Uterus (tissue), 4 donors: ENCODE data around the gene CYP4F2. TPM values are rescaled to one million over a fixed set of nuclear protein-coding genes. Genes with fewer than 3 reads are reported as not detected.
"Not testable (repeated sequence)": the region's sequence is repeated elsewhere in the genome, so short reads cannot be mapped to it uniquely, and the experiment has no call there.

Experiments
- DNase-seq, 2 donors: peaks; one replicate each; pipeline ENCODE4 v3.0.0-alpha.2; 2019 to 2020
- H3K27ac ChIP-seq, 2 donors: fragments of 200-600 bp; sonication (generic); 1 replicate in 1 of 2; 2 replicates in 1 of 2; pipeline ENCODE4 v1.5.1; 2016 to 2018
- H3K27me3 ChIP-seq, 2 donors: fragments of 200-600 bp; sonication (generic); one replicate each; pipeline ENCODE4 v1.5.1; 2018 to 2019; ENCODE audit warnings: control low read depth in 1 of 2
- H3K36me3 ChIP-seq, 2 donors: fragments of 200-600 bp; sonication (generic); one replicate each; pipeline ENCODE4 v1.5.1; 2019; ENCODE audit warnings: control low read depth in 1 of 2
- H3K4me1 ChIP-seq, 2 donors: fragments of 200-600 bp; sonication (generic); one replicate each; pipeline ENCODE4 v1.5.1; 2018 to 2019; ENCODE audit warnings: control low read depth in 1 of 2
- H3K4me3 ChIP-seq, 2 donors: fragments of 200-600 bp; sonication (generic); 1 replicate in 1 of 2; 2 replicates in 1 of 2; pipeline ENCODE4 v1.5.1; 2018 to 2019; ENCODE audit warnings: mild to moderate bottlenecking in 1 of 2
- H3K9me3 ChIP-seq, 2 donors: fragments of 200-600 bp; sonication (generic); one replicate each; pipeline ENCODE4 v1.5.1; 2019; ENCODE audit warnings: control low read depth in 1 of 2
- POLR2A ChIP-seq, 2 donors: fragments of 450-650 bp; IDR thresholded peaks; one replicate each; pipeline ENCODE4 v1.6.1; 2016; ENCODE audit warnings: antibody characterized with exemption in 2 of 2, mild to moderate bottlenecking in 1 of 2, moderate library complexity in 1 of 2
- intact Hi-C: fragments of 100-400 bp; cut with DNase I; formaldehyde crosslinking; loops from one replicate; pipeline ENCODE4 v1.15.1; 2023; ENCODE audit warnings: low total_unique reads
- total RNA-seq, 4 donors: library from RNA; depleted of rRNA in 3 of 4; stranded (reverse); fragments of >200 nt in 3 of 4; gene quantifications; one replicate each; pipeline versions ENCODE4 v1.1.0 to v1.2.4, GENCODE V29; 2014 to 2023
- TF ChIP-seq, protein P1 (sequence below), 4 experiments: fragments of 200-600 bp in 2 of 4; fragments of 450-650 bp in 2 of 4; sonication (generic) in 2 of 4; IDR thresholded peaks; one replicate each; pipeline ENCODE4 v1.5.1; 2016 to 2019; ENCODE audit warnings: antibody characterized with exemption in 4 of 4, mild to moderate bottlenecking in 2 of 4, moderate library complexity in 1 of 4
- donor health status: DM: yes; HTN: yes; CAD: no.

Gene CYP4F2
- total RNA-seq, 4 donors from 2014 or later, result 0.14 TPM; not detected in 3

DNA sequence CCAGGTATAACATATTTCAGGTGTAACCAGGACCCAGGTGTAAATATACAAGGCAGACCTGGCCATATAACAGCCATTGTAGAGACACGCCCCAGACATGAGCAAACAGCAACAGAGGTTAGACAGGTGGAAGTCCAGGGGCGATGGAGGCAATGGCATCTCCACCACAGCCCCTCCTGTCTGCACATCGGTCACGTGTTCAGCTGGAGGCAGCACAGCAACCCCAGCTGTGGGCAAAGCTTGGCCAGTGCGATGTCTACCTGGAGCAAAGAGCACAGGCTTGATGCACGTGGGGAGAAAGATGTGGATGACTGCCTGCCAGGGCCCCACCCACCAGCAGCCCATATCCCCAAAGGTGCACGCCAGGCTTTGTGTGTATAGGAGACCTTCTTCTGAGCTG, 4.4 kb downstream of the CYP4F2 start:
- DNase-seq, result no peak
- intact Hi-C loops, result no loop called here
- H3K27me3 ChIP-seq, result no peaks in the 10 kb centered on the region

DNA sequence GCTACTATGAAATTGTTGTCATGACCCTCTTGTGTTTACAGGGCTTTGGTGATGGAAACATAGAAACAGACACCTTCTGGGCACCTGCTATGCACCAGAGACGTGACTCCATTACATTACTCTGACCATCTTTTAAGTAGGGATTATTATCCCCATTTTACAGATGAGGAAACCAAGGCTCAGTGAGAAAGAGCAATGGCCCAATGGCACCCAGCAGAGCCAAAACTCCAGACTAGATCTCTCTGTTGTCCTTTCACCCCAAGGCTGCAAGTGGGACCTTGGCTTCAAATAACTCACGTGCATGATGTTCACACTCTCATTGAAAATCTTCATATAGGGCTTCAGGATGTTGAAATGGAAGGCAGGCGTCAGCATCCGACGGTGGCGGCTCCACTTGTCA, 5.9 kb downstream of the CYP4F2 start:
- Histone ChIP-seq H3K4me1 (no peaks in the 10 kb centered on the region), H3K9me3 (no peaks in the 10 kb centered on the region), H3K27ac (no peak overlapping the region), H3K4me3 (no peak overlapping the region), H3K36me3 (no peaks in the 10 kb centered on the region), H3K27me3 (no peaks in the 10 kb centered on the region)
- DNase-seq, result no peak
- TF ChIP-seq, protein P1, sequence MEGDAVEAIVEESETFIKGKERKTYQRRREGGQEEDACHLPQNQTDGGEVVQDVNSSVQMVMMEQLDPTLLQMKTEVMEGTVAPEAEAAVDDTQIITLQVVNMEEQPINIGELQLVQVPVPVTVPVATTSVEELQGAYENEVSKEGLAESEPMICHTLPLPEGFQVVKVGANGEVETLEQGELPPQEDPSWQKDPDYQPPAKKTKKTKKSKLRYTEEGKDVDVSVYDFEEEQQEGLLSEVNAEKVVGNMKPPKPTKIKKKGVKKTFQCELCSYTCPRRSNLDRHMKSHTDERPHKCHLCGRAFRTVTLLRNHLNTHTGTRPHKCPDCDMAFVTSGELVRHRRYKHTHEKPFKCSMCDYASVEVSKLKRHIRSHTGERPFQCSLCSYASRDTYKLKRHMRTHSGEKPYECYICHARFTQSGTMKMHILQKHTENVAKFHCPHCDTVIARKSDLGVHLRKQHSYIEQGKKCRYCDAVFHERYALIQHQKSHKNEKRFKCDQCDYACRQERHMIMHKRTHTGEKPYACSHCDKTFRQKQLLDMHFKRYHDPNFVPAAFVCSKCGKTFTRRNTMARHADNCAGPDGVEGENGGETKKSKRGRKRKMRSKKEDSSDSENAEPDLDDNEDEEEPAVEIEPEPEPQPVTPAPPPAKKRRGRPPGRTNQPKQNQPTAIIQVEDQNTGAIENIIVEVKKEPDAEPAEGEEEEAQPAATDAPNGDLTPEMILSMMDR (IDR thresholded peaks at IDR 0.05), result no peak
- TF ChIP-seq POLR2A (IDR thresholded peaks at IDR 0.05), result no peak
- intact Hi-C loops, result no loop called here

More for the DNA sequence above, 4.4 kb downstream of the CYP4F2 start:
- H3K4me1 ChIP-seq, result no peaks in the 10 kb centered on the region
- TF ChIP-seq POLR2A (IDR thresholded peaks at IDR 0.05), result no peak
- TF ChIP-seq, protein P1 (IDR thresholded peaks at IDR 0.05), result no peak
- H3K36me3 ChIP-seq, result no peaks in the 10 kb centered on the region
- H3K4me3 ChIP-seq, result no peak overlapping the region
- H3K9me3 ChIP-seq, result no peaks in the 10 kb centered on the region
- no peak overlapping the region for H3K27ac ChIP-seq

DNA sequence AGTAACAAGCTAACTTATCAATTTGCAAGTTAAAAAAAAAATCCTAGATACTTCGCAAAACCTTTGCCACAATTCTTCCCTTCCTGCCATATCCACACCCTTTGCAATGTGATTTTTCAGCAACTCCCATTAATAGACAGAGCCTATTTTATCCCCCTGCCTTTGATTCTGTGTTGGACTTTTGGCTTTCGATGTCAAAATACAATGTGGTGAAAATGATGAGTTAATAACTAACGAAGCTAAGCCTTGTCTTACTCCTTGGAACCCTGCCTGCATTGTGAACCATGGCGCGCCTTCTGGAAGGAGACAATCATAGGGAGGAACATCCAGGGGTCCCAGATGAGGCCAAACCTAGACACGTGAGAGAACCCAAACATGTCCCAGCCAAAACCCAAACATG, 6.4 kb downstream of the CYP4F2 start:
- Histone ChIP-seq H3K27me3 (no peaks in the 10 kb centered on the region), H3K36me3 (no peaks in the 10 kb centered on the region), H3K27ac (no peak overlapping the region), H3K4me3 (no peak overlapping the region), H3K9me3 (no peaks in the 10 kb centered on the region), H3K4me1 (no peaks in the 10 kb centered on the region)
- no peak for DNase-seq
- TF ChIP-seq, protein P1 (IDR thresholded peaks at IDR 0.05), result no peak
- no peak for TF ChIP-seq POLR2A (IDR thresholded peaks at IDR 0.05)
- intact Hi-C loops, result no loop called here

DNA sequence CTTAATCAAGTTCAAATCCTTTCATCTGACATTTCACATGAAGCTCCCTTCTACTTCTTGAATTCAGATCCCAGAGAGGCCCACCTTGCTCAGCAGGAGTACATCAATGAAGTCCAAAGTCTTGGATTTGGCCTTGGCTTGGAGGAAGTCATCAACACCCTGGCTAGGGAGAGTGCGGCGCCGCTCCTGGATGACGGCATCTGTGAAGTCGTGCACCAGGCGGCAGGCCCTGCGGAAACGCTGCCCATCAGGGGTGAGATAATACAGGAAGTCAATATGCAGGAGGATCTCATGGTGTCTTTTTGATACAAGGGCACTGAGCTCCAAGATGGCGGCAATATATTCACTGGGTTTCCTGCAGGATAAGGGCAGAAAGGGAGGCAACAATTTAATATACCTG, 8.5 kb downstream of the CYP4F2 start:
- H3K36me3 ChIP-seq, H3K27me3 ChIP-seq, intact Hi-C loops, H3K4me3 ChIP-seq, DNase-seq, H3K27ac ChIP-seq, H3K4me1 ChIP-seq, H3K9me3 ChIP-seq: not testable (repeated sequence)

DNA sequence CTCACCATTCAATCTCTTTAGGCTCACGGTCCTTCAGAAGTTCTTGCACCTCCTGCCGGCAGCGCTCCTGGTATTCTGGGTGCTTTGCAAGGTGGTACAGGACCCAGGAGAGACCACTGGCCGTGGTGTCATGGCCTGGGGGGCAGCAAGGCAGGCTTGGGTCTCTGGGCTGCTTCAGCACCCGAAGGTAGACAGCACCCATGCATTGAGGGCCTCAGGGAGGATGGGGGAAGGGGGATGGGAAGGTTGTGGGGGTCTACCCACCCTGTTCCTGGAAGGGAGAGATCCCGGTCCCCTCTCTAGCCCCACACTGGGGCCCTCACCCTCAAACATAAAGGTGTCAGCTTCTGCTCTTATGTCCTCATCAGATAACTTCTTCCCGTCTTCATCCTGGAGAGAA, 12.0 kb downstream of the CYP4F2 start:
- no peak for DNase-seq
- H3K4me1 ChIP-seq, result no peaks in the 10 kb centered on the region
- no peak overlapping the region for H3K27ac ChIP-seq
- H3K4me3 ChIP-seq, result no peak overlapping the region
- TF ChIP-seq, protein P1 (IDR thresholded peaks at IDR 0.05), result no peak
- no peak for TF ChIP-seq POLR2A (IDR thresholded peaks at IDR 0.05)
- H3K9me3 ChIP-seq, result no peaks in the 10 kb centered on the region
- H3K36me3 ChIP-seq, result no peaks in the 10 kb centered on the region
- peaks cover 0 to 3% of the 10 kb centered on the region in 2 donors for H3K27me3 ChIP-seq
- intact Hi-C loops, result no loop called here

DNA sequence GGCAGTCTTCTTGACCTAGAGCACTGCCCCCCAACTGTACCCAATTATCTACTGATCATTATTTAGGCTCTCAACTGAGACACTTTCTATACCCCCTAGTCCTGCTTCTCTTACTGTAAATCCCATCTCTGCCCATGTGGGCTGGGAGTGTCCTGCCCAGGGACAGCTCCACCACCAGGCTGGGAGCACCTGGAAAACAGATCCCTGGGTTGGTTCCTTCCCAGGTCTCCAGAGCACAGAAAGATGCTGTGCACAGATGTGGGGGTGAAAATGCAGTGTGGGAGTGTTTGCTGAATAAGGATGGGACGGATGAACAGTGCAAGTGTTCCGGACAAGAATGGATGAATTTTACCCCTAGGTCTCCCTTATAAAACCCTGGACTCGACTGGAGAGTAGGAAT, 12.7 kb downstream of the CYP4F2 start:
- H3K36me3 ChIP-seq, result no peaks in the 10 kb centered on the region
- no peaks in the 10 kb centered on the region for H3K9me3 ChIP-seq
- H3K27ac ChIP-seq, result no peak overlapping the region
- no peaks in the 10 kb centered on the region for H3K4me1 ChIP-seq
- TF ChIP-seq, protein P1 (IDR thresholded peaks at IDR 0.05), result no peak
- TF ChIP-seq POLR2A (IDR thresholded peaks at IDR 0.05), result no peak
- intact Hi-C loops, result no loop called here
- no peak overlapping the region for H3K4me3 ChIP-seq
- peaks cover 0 to 3% of the 10 kb centered on the region in 2 donors for H3K27me3 ChIP-seq
- no peak for DNase-seq

DNA sequence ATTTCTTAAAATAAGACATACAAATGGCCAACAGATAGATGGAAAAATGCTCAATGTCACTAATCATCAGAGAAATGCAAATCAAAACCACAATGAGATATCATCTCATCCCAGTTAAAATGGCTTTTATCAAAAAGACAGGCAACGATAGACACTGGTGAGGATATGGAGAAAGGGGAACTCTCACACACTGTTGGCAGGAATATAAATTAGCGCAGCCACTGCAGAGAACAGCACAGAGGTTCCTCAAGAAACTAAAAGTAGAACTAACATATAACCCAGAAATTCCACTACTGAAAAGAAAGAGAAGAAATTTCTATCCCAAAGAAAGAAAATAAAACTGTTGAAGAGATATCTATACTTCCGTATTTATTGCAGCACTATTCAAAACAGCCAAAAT, 14.5 kb downstream of the CYP4F2 start:
- H3K27ac ChIP-seq, DNase-seq, H3K4me1 ChIP-seq, H3K27me3 ChIP-seq, H3K36me3 ChIP-seq, H3K9me3 ChIP-seq, intact Hi-C loops, H3K4me3 ChIP-seq: not testable (repeated sequence)
